ENCODE measurements around the gene EHD4.

Gene EHD4

GRCh38 chr15:41918506-41919126 is 53.7 kb downstream of the EHD4 start:
- H3K4me2 ChIP-seq (ENCODE audit: low read length): no peak overlapping the region
- no peak overlapping the region for H2AFZ ChIP-seq (ENCODE audit: low read depth, low read length)
- no peaks in the 10 kb centered on the region for H3K79me2 ChIP-seq (ENCODE audit: low read length)
- no peak for TF ChIP-seq EZH2phosphoT487 (IDR thresholded peaks at IDR 0.05; ENCODE audit: low read depth)
- no peak for TF ChIP-seq CTCF (IDR thresholded peaks at IDR 0.05; ENCODE audit: low read depth, low read length)
- H3K27ac ChIP-seq (ENCODE audit: low read length): no peak overlapping the region
- H4K20me1 ChIP-seq (ENCODE audit: insufficient read depth, low read length): peaks cover 6% of the 10 kb centered on the region; the same call in 1 of the 2 replicates
- no peak overlapping the region for H3K9ac ChIP-seq (ENCODE audit: low read length)
- H3K36me3 ChIP-seq (replicated peaks; ENCODE audit: low read depth, low read length): peaks cover 33% of the 10 kb centered on the region
- peaks cover 3% of the 10 kb centered on the region; the same call in 1 of the 2 replicates for H3K9me3 ChIP-seq (ENCODE audit: insufficient read depth, low read length)
- H3K27me3 ChIP-seq (ENCODE audit: low read depth, low read length): no peaks in the 10 kb centered on the region
- H3K4me1 ChIP-seq (ENCODE audit: low read length): peaks cover 11% of the 10 kb centered on the region
- no peak overlapping the region for H3K4me3 ChIP-seq (ENCODE audit: low read length)

- no peak overlapping the region for H2AFZ ChIP-seq (ENCODE audit: low read depth, low read length)
- H3K4me3 ChIP-seq (ENCODE audit: low read length): no peak overlapping the region
- H3K79me2 ChIP-seq (ENCODE audit: low read length): no peaks in the 10 kb centered on the region
- H3K36me3 ChIP-seq (replicated peaks; ENCODE audit: low read depth, low read length): peaks cover 26% of the 10 kb centered on the region
- H4K20me1 ChIP-seq (ENCODE audit: insufficient read depth, low read length): no peaks in the 10 kb centered on the region; the same call in 1 of the 2 replicates
- no peak overlapping the region for H3K4me2 ChIP-seq (ENCODE audit: low read length)
- H3K27me3 ChIP-seq (ENCODE audit: low read depth, low read length): no peaks in the 10 kb centered on the region
- no peak for TF ChIP-seq EZH2phosphoT487 (IDR thresholded peaks at IDR 0.05; ENCODE audit: low read depth)
- TF ChIP-seq CTCF (IDR thresholded peaks at IDR 0.05; ENCODE audit: low read depth, low read length): no peak
- peaks cover 3% of the 10 kb centered on the region; the same call in 1 of the 2 replicates for H3K9me3 ChIP-seq (ENCODE audit: insufficient read depth, low read length)
- peaks cover 5% of the 10 kb centered on the region; the same call in 1 of the 2 replicates for H3K4me1 ChIP-seq (ENCODE audit: low read length)
- H3K9ac ChIP-seq (ENCODE audit: low read length): no peak overlapping the region
- H3K27ac ChIP-seq (ENCODE audit: low read length): no peak overlapping the region
Observed at GRCh38 chr15:41917767-41918430, 54.5 kb downstream of the EHD4 start.

- H3K27ac ChIP-seq (ENCODE audit: low read length): no peak overlapping the region
- H3K9me3 ChIP-seq (ENCODE audit: insufficient read depth, low read length): no peaks in the 10 kb centered on the region
- H2AFZ ChIP-seq (ENCODE audit: low read depth, low read length): no peak overlapping the region
- no peaks in the 10 kb centered on the region for H4K20me1 ChIP-seq (ENCODE audit: insufficient read depth, low read length)
- no peak overlapping the region for H3K4me2 ChIP-seq (ENCODE audit: low read length)
- no peaks in the 10 kb centered on the region for H3K79me2 ChIP-seq (ENCODE audit: low read length)
- no peak overlapping the region for H3K4me3 ChIP-seq (ENCODE audit: low read length)
- H3K9ac ChIP-seq (ENCODE audit: low read length): no peak overlapping the region
- TF ChIP-seq EZH2phosphoT487 (IDR thresholded peaks at IDR 0.05; ENCODE audit: low read depth) (no peak), CTCF (IDR thresholded peaks at IDR 0.05; ENCODE audit: low read depth, low read length) (no peak)
- peaks cover 17% of the 10 kb centered on the region for H3K36me3 ChIP-seq (replicated peaks; ENCODE audit: low read depth, low read length)
- H3K4me1 ChIP-seq (ENCODE audit: low read length): no peaks in the 10 kb centered on the region
- H3K27me3 ChIP-seq (ENCODE audit: low read depth, low read length): no peaks in the 10 kb centered on the region
Observed at GRCh38 chr15:41915255-41915994, 56.9 kb downstream of the EHD4 start.

- H3K9me3 ChIP-seq (ENCODE audit: insufficient read depth, low read length): no peaks in the 10 kb centered on the region
- no peak overlapping the region for H2AFZ ChIP-seq (ENCODE audit: low read depth, low read length)
- H3K27me3 ChIP-seq (ENCODE audit: low read depth, low read length): no peaks in the 10 kb centered on the region
- H3K4me2 ChIP-seq (ENCODE audit: low read length): no peak overlapping the region
- TF ChIP-seq CTCF (IDR thresholded peaks at IDR 0.05; ENCODE audit: low read depth, low read length) (no peak), EZH2phosphoT487 (IDR thresholded peaks at IDR 0.05; ENCODE audit: low read depth) (no peak)
- H3K4me3 ChIP-seq (ENCODE audit: low read length): no peak overlapping the region
- H3K9ac ChIP-seq (ENCODE audit: low read length): no peak overlapping the region
- H4K20me1 ChIP-seq (ENCODE audit: insufficient read depth, low read length): no peaks in the 10 kb centered on the region
- H3K4me1 ChIP-seq (ENCODE audit: low read length): no peaks in the 10 kb centered on the region
- no peaks in the 10 kb centered on the region for H3K79me2 ChIP-seq (ENCODE audit: low read length)
- H3K27ac ChIP-seq (ENCODE audit: low read length): no peak overlapping the region
- H3K36me3 ChIP-seq (replicated peaks; ENCODE audit: low read depth, low read length): peaks cover 20% of the 10 kb centered on the region
Observed at GRCh38 chr15:41914411-41914810, 57.9 kb downstream of the EHD4 start.
